Astrocyte of the hippocampus (primary cell): Measurements from ENCODE around the gene PRPF19.

ENCODE experiments used
- DNase-seq: peaks from one replicate; pipeline ENCODE4 v3.0.0; 2011; ENCODE audit warnings: low read depth, low spot score

PRPF19 gene

GRCh38 chr11:60874421-60875365 lies 31.7 kb downstream of the PRPF19 start:
- no peak for DNase-seq

GRCh38 chr11:60873533-60873932 lies 32.9 kb downstream of the PRPF19 start:
- no peak for DNase-seq

GRCh38 chr11:60872961-60873524 lies 33.3 kb downstream of the PRPF19 start:
- peak; percentile 76 for DNase-seq

- DNase-seq, result no peak
These were observed 34.0 kb downstream of the PRPF19 start for GRCh38 chr11:60872124-60872960.

GRCh38 chr11:60871378-60872061 lies 34.9 kb downstream of the PRPF19 start:
- DNase-seq, result peak; percentile 57

- no peak for DNase-seq
These were observed 35.5 kb downstream of the PRPF19 start for GRCh38 chr11:60870733-60871377.

- DNase-seq, result no peak
These were observed 36.1 kb downstream of the PRPF19 start for GRCh38 chr11:60870276-60870675.

GRCh38 chr11:60869451-60869825 lies 36.9 kb downstream of the PRPF19 start:
- DNase-seq, result no peak

DNA sequence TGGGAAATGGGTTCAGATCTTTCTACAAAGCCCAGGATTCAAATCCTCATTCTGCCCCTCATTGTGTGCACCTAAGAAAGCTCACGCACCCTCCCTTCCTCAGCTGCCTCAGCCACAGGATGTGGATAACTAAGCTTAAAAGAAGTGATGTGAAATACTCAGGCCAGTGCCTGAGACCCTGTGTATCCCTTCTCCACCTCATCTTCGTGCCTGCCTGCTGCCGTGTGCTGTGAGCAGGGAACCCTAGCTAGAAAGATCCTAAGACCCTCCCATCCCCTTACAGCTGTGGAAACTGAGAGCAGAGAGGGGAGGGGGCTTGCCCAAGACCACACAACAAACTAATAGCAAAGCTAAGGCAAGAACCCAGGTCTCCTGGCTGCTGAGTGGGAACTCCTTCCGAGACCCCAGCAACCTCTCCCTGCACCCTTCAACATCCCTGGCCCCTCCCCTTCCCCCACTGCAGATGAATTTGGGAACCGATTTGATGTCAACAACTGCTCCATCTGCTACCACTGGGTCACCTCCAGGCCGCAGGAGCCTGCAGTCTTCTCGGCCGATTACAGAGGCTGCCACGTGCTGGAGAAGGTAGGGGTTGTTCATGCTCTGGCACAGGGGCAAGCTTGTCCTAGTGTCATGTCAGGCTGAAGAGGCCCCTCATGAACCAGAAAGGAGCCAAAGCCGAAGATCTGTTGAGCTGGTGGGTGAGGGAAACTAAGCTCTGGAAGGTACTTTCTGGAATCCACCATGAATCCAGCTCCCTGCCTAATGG lies 37.5 kb downstream of the PRPF19 start:
- no peak for DNase-seq

DNA sequence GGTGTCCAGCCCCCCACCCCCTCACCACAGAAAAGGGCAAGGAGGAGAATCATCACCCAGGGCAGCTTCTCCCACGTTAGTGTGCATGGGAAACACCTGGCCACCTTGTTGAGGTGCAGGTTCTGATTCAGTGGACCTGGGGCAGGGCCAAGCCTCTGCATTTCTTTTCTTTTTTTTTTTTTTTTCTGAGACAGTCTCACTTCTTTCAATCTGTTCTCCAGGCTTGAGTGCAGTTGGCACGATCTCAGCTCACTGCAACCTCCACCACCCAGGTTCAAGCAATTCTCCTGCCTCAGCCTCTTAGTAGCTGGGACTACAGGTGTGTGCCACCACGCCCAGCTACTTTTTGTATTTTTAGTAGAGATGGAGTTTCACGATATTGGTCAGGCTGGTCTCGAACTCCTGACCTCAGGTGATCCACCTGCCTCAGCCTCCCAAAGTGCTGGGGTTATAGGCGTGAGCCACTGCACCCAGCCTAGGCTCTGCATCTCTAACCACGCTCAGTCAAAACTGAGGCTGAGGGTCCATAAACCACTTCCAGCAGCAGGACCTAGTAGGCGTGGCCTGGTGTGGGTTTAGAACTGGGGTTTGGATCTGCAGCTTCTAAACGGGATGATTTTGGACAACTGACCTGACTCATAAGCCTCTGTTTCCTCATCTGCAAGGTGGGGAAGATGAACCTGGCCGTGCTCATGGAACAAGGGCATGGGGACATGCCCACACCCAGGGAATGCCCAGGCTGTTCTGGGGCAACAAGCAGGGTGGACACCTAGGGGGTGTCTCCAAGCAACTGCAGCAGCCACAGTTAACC lies 38.3 kb downstream of the PRPF19 start:
- no peak for DNase-seq

GRCh38 chr11:60866911-60867870 lies 39.2 kb downstream of the PRPF19 start, which contains the start of gene ZP1:
Gene ZP1, plus strand, starts transcription at chr11:60867542. Its CDS starts 20 bp downstream, at chr11:60867562.
- DNase-seq, result no peak

- no peak for DNase-seq
These were observed 41.4 kb downstream of the PRPF19 start for GRCh38 chr11:60864856-60865513.

DNA sequence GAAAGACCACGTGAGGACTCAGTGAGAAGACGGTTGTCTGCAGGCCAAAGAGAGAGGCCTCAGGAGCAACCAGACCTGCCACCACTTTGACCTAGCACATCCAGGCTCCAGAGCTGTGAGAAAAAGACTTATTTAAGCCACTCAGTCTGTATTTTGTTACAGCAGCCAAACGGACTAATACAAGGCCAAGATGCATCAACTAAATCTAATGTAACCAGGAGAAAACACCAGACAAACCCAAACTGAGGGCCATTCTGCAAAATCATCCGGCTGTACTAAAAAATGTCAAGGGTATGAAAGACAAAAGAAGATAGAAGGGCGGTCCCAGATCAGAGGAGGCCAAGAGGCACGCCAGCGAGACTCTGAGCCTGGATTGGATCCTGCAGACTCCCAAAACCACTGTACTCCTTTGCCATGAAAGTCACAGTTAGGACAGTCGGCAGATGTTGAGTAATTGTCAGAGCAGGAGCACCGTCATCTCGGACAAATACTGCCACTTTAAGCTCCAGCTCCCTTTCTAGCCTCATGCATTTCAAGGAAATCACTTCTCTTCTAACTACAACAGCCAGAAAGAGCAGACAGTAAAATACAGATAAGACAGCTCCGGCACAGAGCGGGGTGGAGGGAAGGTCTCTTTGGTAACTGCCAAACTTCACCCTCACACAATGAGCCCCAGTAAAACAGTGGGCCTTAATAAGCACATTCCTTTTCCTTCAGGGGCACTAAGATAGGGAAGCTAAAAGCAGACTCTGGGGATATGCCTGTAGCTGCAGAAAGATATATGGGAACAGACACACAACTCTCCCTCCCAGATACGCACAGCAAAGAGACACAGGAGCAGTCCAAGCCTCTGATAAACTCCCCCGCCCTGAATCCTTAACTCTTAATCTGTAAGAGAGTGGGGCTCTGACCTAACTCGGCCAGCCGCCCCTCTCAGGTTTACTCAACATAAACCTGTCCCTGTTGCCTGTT lies 42.5 kb downstream of the PRPF19 start:
- no peak for DNase-seq

- no peak for DNase-seq
These were observed 44.2 kb downstream of the PRPF19 start for GRCh38 chr11:60862171-60862570.

GRCh38 chr11:60860943-60861342 lies 45.4 kb downstream of the PRPF19 start:
- no peak for DNase-seq

GRCh38 chr11:60859616-60860250 lies 46.7 kb downstream of the PRPF19 start:
- no peak for DNase-seq
